Dendritic cell treated with granulocyte-macrophage colony-stimulating factor and Interleukin-4, amounts not matched to agents 40 ng/mL and 50 ng/mL, for 4 days (primary cell): ENCODE data around the gene DYSF.
A peak's percentile ranks its signal among the peaks of the same experiment; 100 is the strongest.

ENCODE experiments used
- H3K27ac Mint-ChIP-seq: one replicate; pipeline ENCODE4 v1.8.0; 2022; ENCODE audit warnings: mild to moderate bottlenecking, mixed read lengths
- H3K27me3 Mint-ChIP-seq: one replicate; pipeline ENCODE4 v1.8.0; 2022; ENCODE audit warnings: mild to moderate bottlenecking, mixed read lengths
- H3K36me3 Mint-ChIP-seq: one replicate; pipeline ENCODE4 v1.8.0; 2022; ENCODE audit warnings: low read depth, mixed read lengths
- H3K4me1 Mint-ChIP-seq: one replicate; pipeline ENCODE4 v1.8.0; 2022; ENCODE audit warnings: low read depth, mixed read lengths
- H3K4me3 Mint-ChIP-seq: one replicate; pipeline ENCODE4 v1.8.0; 2022; ENCODE audit warnings: mild to moderate bottlenecking, moderate library complexity, mixed read lengths
- H3K9me3 Mint-ChIP-seq: one replicate; pipeline ENCODE4 v1.8.0; 2022; ENCODE audit warnings: mixed read lengths
- intact Hi-C: fragments of 100-400 bp; cut with micrococcal nuclease; formaldehyde crosslinking; loops from one replicate; pipeline ENCODE4 v1.15.0; 2022

The DYSF gene

GRCh38 chr2:71506222-71507153 lies 53.1 kb downstream of the DYSF start:
- Mint-ChIP-seq H3K9me3 (no peaks in the 10 kb centered on the region), H3K27ac (no peak overlapping the region), H3K36me3 (peaks cover 70% of the 10 kb centered on the region), H3K4me1 (no peaks in the 10 kb centered on the region), H3K27me3 (no peaks in the 10 kb centered on the region), H3K4me3 (no peak overlapping the region)
- intact Hi-C loops, result no loop called here

GRCh38 chr2:71507476-71507875 lies 54.1 kb downstream of the DYSF start:
- intact Hi-C loops, result no loop called here
- H3K27ac Mint-ChIP-seq, result no peak overlapping the region

GRCh38 chr2:71510196-71510807 lies 56.9 kb downstream of the DYSF start:
- Mint-ChIP-seq H3K4me1 (no peaks in the 10 kb centered on the region), H3K27me3 (no peaks in the 10 kb centered on the region), H3K27ac (peak overlapping the region; percentile 10), H3K9me3 (no peaks in the 10 kb centered on the region), H3K36me3 (peaks cover 82% of the 10 kb centered on the region), H3K4me3 (no peak overlapping the region)
- intact Hi-C loops, result loop anchor here (1.0 kb wide), 1 partner anchor 49 kb away; no protein-coding TSS in a partner anchor

More at GRCh38 chr2:71507476-71507875, 54.1 kb downstream of the DYSF start:
- H3K4me1 Mint-ChIP-seq, result no peaks in the 10 kb centered on the region
- no peak overlapping the region for H3K4me3 Mint-ChIP-seq
- peaks cover 80% of the 10 kb centered on the region for H3K36me3 Mint-ChIP-seq
- H3K27me3 Mint-ChIP-seq, result no peaks in the 10 kb centered on the region
- no peaks in the 10 kb centered on the region for H3K9me3 Mint-ChIP-seq

- Mint-ChIP-seq H3K27ac (no peak overlapping the region), H3K36me3 (peaks cover 82% of the 10 kb centered on the region), H3K9me3 (no peaks in the 10 kb centered on the region), H3K27me3 (no peaks in the 10 kb centered on the region), H3K4me3 (no peak overlapping the region), H3K4me1 (no peaks in the 10 kb centered on the region)
- intact Hi-C loops, result loop anchor here (1.0 kb wide), 1 partner anchor 50 kb away; no protein-coding TSS in a partner anchor
These were observed 57.6 kb downstream of the DYSF start for GRCh38 chr2:71510938-71511337.

GRCh38 chr2:71511776-71512175 lies 58.4 kb downstream of the DYSF start:
- H3K4me3 Mint-ChIP-seq, result no peak overlapping the region
- intact Hi-C loops, result no loop called here
- H3K4me1 Mint-ChIP-seq, result no peaks in the 10 kb centered on the region
- no peaks in the 10 kb centered on the region for H3K9me3 Mint-ChIP-seq
- H3K36me3 Mint-ChIP-seq, result peaks cover 83% of the 10 kb centered on the region
- H3K27ac Mint-ChIP-seq, result no peak overlapping the region
- no peaks in the 10 kb centered on the region for H3K27me3 Mint-ChIP-seq

- H3K4me1 Mint-ChIP-seq, result no peaks in the 10 kb centered on the region
- peaks cover 83% of the 10 kb centered on the region for H3K36me3 Mint-ChIP-seq
- H3K27ac Mint-ChIP-seq, result no peak overlapping the region
- H3K27me3 Mint-ChIP-seq, result no peaks in the 10 kb centered on the region
- intact Hi-C loops, result no loop called here
- H3K4me3 Mint-ChIP-seq, result no peak overlapping the region
- no peaks in the 10 kb centered on the region for H3K9me3 Mint-ChIP-seq
These were observed 59.0 kb downstream of the DYSF start for GRCh38 chr2:71512386-71512785.

- Mint-ChIP-seq H3K27me3 (no peaks in the 10 kb centered on the region), H3K4me3 (no peak overlapping the region), H3K27ac (no peak overlapping the region), H3K36me3 (peaks cover 83% of the 10 kb centered on the region), H3K4me1 (no peaks in the 10 kb centered on the region), H3K9me3 (no peaks in the 10 kb centered on the region)
- intact Hi-C loops, result no loop called here
These were observed 59.7 kb downstream of the DYSF start for GRCh38 chr2:71513096-71513495.

- intact Hi-C loops, result no loop called here
- Mint-ChIP-seq H3K4me1 (no peaks in the 10 kb centered on the region), H3K9me3 (no peaks in the 10 kb centered on the region), H3K36me3 (peaks cover 81% of the 10 kb centered on the region), H3K27ac (no peak overlapping the region), H3K4me3 (no peak overlapping the region), H3K27me3 (no peaks in the 10 kb centered on the region)
These were observed 60.4 kb downstream of the DYSF start for GRCh38 chr2:71513721-71514120.

GRCh38 chr2:71516253-71516888 lies 63.0 kb downstream of the DYSF start:
- Mint-ChIP-seq H3K27ac (no peak overlapping the region), H3K27me3 (no peaks in the 10 kb centered on the region), H3K4me1 (no peaks in the 10 kb centered on the region), H3K36me3 (peaks cover 93% of the 10 kb centered on the region), H3K4me3 (no peak overlapping the region), H3K9me3 (no peaks in the 10 kb centered on the region)
- intact Hi-C loops, result no loop called here

- Mint-ChIP-seq H3K4me3 (no peak overlapping the region), H3K36me3 (peaks cover 93% of the 10 kb centered on the region), H3K9me3 (no peaks in the 10 kb centered on the region), H3K4me1 (no peaks in the 10 kb centered on the region), H3K27me3 (no peaks in the 10 kb centered on the region), H3K27ac (no peak overlapping the region)
- intact Hi-C loops, result no loop called here
These were observed 64.5 kb downstream of the DYSF start for GRCh38 chr2:71517851-71518250.

- intact Hi-C loops, result no loop called here
- Mint-ChIP-seq H3K9me3 (no peaks in the 10 kb centered on the region), H3K36me3 (peaks cover 92% of the 10 kb centered on the region), H3K27me3 (no peaks in the 10 kb centered on the region), H3K4me1 (no peaks in the 10 kb centered on the region), H3K4me3 (no peak overlapping the region), H3K27ac (no peak overlapping the region)
These were observed 68.1 kb downstream of the DYSF start for GRCh38 chr2:71521436-71521950.

- Mint-ChIP-seq H3K9me3 (no peaks in the 10 kb centered on the region), H3K4me1 (no peaks in the 10 kb centered on the region), H3K27ac (no peak overlapping the region), H3K4me3 (no peak overlapping the region), H3K36me3 (peaks cover 94% of the 10 kb centered on the region), H3K27me3 (no peaks in the 10 kb centered on the region)
- intact Hi-C loops, result no loop called here
These were observed 71.1 kb downstream of the DYSF start for GRCh38 chr2:71524476-71524875.

GRCh38 chr2:71526141-71526540 lies 72.8 kb downstream of the DYSF start:
- H3K9me3 Mint-ChIP-seq, result no peaks in the 10 kb centered on the region
- H3K27ac Mint-ChIP-seq, result no peak overlapping the region
- H3K36me3 Mint-ChIP-seq, result peaks cover 92% of the 10 kb centered on the region
- no peak overlapping the region for H3K4me3 Mint-ChIP-seq
- peaks cover 5% of the 10 kb centered on the region for H3K4me1 Mint-ChIP-seq
- H3K27me3 Mint-ChIP-seq, result no peaks in the 10 kb centered on the region
- intact Hi-C loops, result no loop called here

- intact Hi-C loops, result no loop called here
- H3K4me3 Mint-ChIP-seq, result no peak overlapping the region
These were observed 73.6 kb downstream of the DYSF start for GRCh38 chr2:71526975-71527374.

More at GRCh38 chr2:71526975-71527374, 73.6 kb downstream of the DYSF start:
- peaks cover 91% of the 10 kb centered on the region for H3K36me3 Mint-ChIP-seq
- H3K27ac Mint-ChIP-seq, result no peak overlapping the region
- H3K27me3 Mint-ChIP-seq, result no peaks in the 10 kb centered on the region
- H3K4me1 Mint-ChIP-seq, result peaks cover 6% of the 10 kb centered on the region
- no peaks in the 10 kb centered on the region for H3K9me3 Mint-ChIP-seq
